Upper lobe of left lung (tissue), 6 donors: Measurements from ENCODE around the gene DCP2. TPM values are rescaled to one million over a fixed set of nuclear protein-coding genes. Genes with fewer than 3 reads are reported as not detected.

Source experiments
- ATAC-seq, 2 donors: fragments of 200-7000 bp; cut with Tn5 transposase; one replicate each; pipeline ENCODE4 v1.9.1; 2022; ENCODE audit warnings: mild to moderate bottlenecking in 2 of 2, moderate library complexity in 2 of 2; ENCODE audit not compliant: low FRiP score in 2 of 2
- DNase-seq, 2 donors: peaks; one replicate each; pipeline ENCODE4 v3.0.0-alpha.2; 2019 to 2020
- H3K27ac ChIP-seq, 4 donors: fragments of 200-600 bp; sonication (generic); one replicate each; pipeline ENCODE4 v1.5.1; 2016 to 2019
- H3K27me3 ChIP-seq, 4 donors: fragments of 200-600 bp; sonication (generic); one replicate each; pipeline ENCODE4 v1.5.1; 2017 to 2019
- H3K36me3 ChIP-seq, 4 donors: fragments of 200-600 bp; sonication (generic); one replicate each; pipeline ENCODE4 v1.5.1; 2016 to 2019
- H3K4me1 ChIP-seq, 4 donors: fragments of 200-600 bp; sonication (generic); one replicate each; pipeline ENCODE4 v1.5.1; 2018 to 2019
- H3K4me3 ChIP-seq, 4 donors: fragments of 200-600 bp; sonication (generic); one replicate each; pipeline ENCODE4 v1.5.1; 2017 to 2019; ENCODE audit warnings: mild to moderate bottlenecking in 2 of 4, moderate library complexity in 1 of 4
- H3K9me3 ChIP-seq, 4 donors: fragments of 200-600 bp; sonication (generic); one replicate each; pipeline ENCODE4 v1.5.1; 2018 to 2019
- CTCF ChIP-seq, 6 experiments: fragments of 450-650 bp in 4 of 6; fragments of 200-600 bp in 2 of 6; sonication (generic) in 2 of 6; IDR thresholded peaks; one replicate each; pipeline ENCODE4 v1.5.1; 2016 to 2019; ENCODE audit warnings: antibody characterized with exemption in 6 of 6
- EP300 ChIP-seq, 4 donors: sonication (generic); formaldehyde crosslinking; IDR thresholded peaks; one replicate each; pipeline ENCODE4 v1.5.1; 2017; ENCODE audit warnings: antibody characterized with exemption in 4 of 4, control low read depth in 2 of 4
- POLR2A ChIP-seq, 4 donors: fragments of 450-650 bp; IDR thresholded peaks; one replicate each; pipeline ENCODE4 v1.5.1; 2016 to 2017; ENCODE audit warnings: antibody characterized with exemption in 4 of 4, mild to moderate bottlenecking in 2 of 4
- POLR2AphosphoS5 ChIP-seq, 2 donors: sonication (generic); formaldehyde crosslinking; IDR thresholded peaks; one replicate each; pipeline ENCODE4 v1.5.1; 2017; ENCODE audit warnings: antibody characterized with exemption in 2 of 2
- WGBS, 2 donors: methylation state at CpG; one replicate each; pipeline ENCODE4 v1.1.5; 2017 to 2018; 5-methylcytosine and 5-hydroxymethylcytosine counted together
- total RNA-seq, 6 donors: library from RNA; depleted of rRNA in 4 of 6; stranded (reverse); fragments of >200 nt in 4 of 6; gene quantifications; one replicate each; pipeline versions ENCODE4 v1.1.0 to v1.2.1, GENCODE V29; 2016 to 2021
- donor health status: DM: no; HTN: no; CAD: no; lungs with moderate emphysema.
- donor health status: DM: no; HTN: yes; CAD: no; lungs with severe emphysema.

DCP2 gene
- total RNA-seq, 6 donors from 2014 or later: 17.8 to 111 (median 53.2) TPM

- DNase-seq (no peak), ATAC-seq (no peak)
- 78 to 82% methylated on average over 4 of the region's 4 CpGs for WGBS, 2 donors
- Histone ChIP-seq H3K4me1 (peaks cover 0 to 5% (median 1%) of the 10 kb centered on the region in 4 donors), H3K27ac (no peak overlapping the region), H3K36me3 (peaks cover 0 to 11% (median 5%) of the 10 kb centered on the region in 4 donors), H3K4me3 (no peak overlapping the region), H3K27me3 (no peaks in the 10 kb centered on the region), H3K9me3 (no peaks in the 10 kb centered on the region)
- TF ChIP-seq POLR2AphosphoS5 (IDR thresholded peaks at IDR 0.05): no peak
- no peak for TF ChIP-seq POLR2A (IDR thresholded peaks at IDR 0.05)
- no peak for TF ChIP-seq CTCF (IDR thresholded peaks at IDR 0.05)
- TF ChIP-seq EP300 (IDR thresholded peaks at IDR 0.05): no peak
Observed at GRCh38 chr5:113042491-113043243, 66.1 kb downstream of the DCP2 start.

- Histone ChIP-seq H3K27me3 (no peaks in the 10 kb centered on the region), H3K9me3 (no peaks in the 10 kb centered on the region), H3K27ac (no peak overlapping the region), H3K36me3 (peaks cover 0 to 11% (median 6%) of the 10 kb centered on the region in 4 donors), H3K4me3 (no peak overlapping the region), H3K4me1 (peaks cover 0 to 11% (median 1%) of the 10 kb centered on the region in 4 donors)
- DNase-seq (peak in 1 of 2 donors; percentile 72), ATAC-seq (peak in 1 of 2 donors; percentile 14)
- WGBS, 2 donors: 76 to 81% methylated on average over 10 to 16 of the region's 16 CpGs
- TF ChIP-seq POLR2A (IDR thresholded peaks at IDR 0.05) (no peak), POLR2AphosphoS5 (IDR thresholded peaks at IDR 0.05) (peak in 1 of 2 donors; percentile 6), CTCF (IDR thresholded peaks at IDR 0.05) (peak in 1 of 6 experiments; percentile 26)
Observed at GRCh38 chr5:113043491-113043931, 66.9 kb downstream of the DCP2 start.

- peaks cover 0 to 11% (median 1%) of the 10 kb centered on the region in 4 donors for H3K4me1 ChIP-seq
- ATAC-seq (no peak), DNase-seq (no peak)
- H3K27me3 ChIP-seq: no peaks in the 10 kb centered on the region
- TF ChIP-seq POLR2AphosphoS5 (IDR thresholded peaks at IDR 0.05) (no peak), CTCF (IDR thresholded peaks at IDR 0.05) (no peak), POLR2A (IDR thresholded peaks at IDR 0.05) (no peak), EP300 (IDR thresholded peaks at IDR 0.05) (no peak)
- no peak overlapping the region for H3K27ac ChIP-seq
- H3K4me3 ChIP-seq: no peak overlapping the region
- 86 to 89% methylated on average over 8 to 11 of the region's 11 CpGs for WGBS, 2 donors
- no peaks in the 10 kb centered on the region for H3K9me3 ChIP-seq
- peaks cover 0 to 14% (median 8%) of the 10 kb centered on the region in 4 donors for H3K36me3 ChIP-seq
Observed at GRCh38 chr5:113044776-113045465, 68.3 kb downstream of the DCP2 start.

- WGBS, 2 donors: 76 to 81% methylated on average over 2 of the region's 2 CpGs
- Histone ChIP-seq H3K4me1 (peaks cover 2 to 17% (median 6%) of the 10 kb centered on the region in 4 donors), H3K27me3 (no peaks in the 10 kb centered on the region), H3K9me3 (no peaks in the 10 kb centered on the region), H3K36me3 (peaks cover 0 to 14% (median 8%) of the 10 kb centered on the region in 4 donors), H3K27ac (peak overlapping the region in 1 of 4 donors; percentile 21), H3K4me3 (no peak overlapping the region)
- DNase-seq (no peak), ATAC-seq (peak in 1 of 2 donors; percentile 7)
- no peak for TF ChIP-seq POLR2A (IDR thresholded peaks at IDR 0.05)
- TF ChIP-seq EP300 (IDR thresholded peaks at IDR 0.05): no peak
- TF ChIP-seq POLR2AphosphoS5 (IDR thresholded peaks at IDR 0.05): no peak
- TF ChIP-seq CTCF (IDR thresholded peaks at IDR 0.05): no peak
Observed at GRCh38 chr5:113047234-113047633, 70.6 kb downstream of the DCP2 start.
